Cardiac muscle cell (in vitro differentiated cells and primary cell): ENCODE results near the gene TCEANC. TPM values are rescaled to one million over a fixed set of nuclear protein-coding genes. Genes with fewer than 3 reads are reported as not detected.

Source experiments
- DNase-seq, 2 donors: peaks; one replicate each; pipeline versions ENCODE4 v3.0.0 to v3.0.0-alpha.2; 2010 to 2017; ENCODE audit warnings: low read depth in 1 of 2, low spot score in 1 of 2
- H3K27ac ChIP-seq: fragments of 200-600 bp; sonication (generic); 2 replicates; pipeline ENCODE4 v1.5.1; 2016
- H3K27me3 ChIP-seq: fragments of 200-600 bp; sonication (generic); 2 replicates; pipeline ENCODE4 v1.6.0; 2016; ENCODE audit warnings: control low read depth
- H3K36me3 ChIP-seq: fragments of 200-600 bp; sonication (generic); 2 replicates; pipeline ENCODE4 v1.5.1; 2016; ENCODE audit warnings: control low read depth
- H3K4me1 ChIP-seq: fragments of 200-600 bp; sonication (generic); 2 replicates; pipeline ENCODE4 v1.8.1; 2017; ENCODE audit warnings: low read depth, mild to moderate bottlenecking, mixed run types
- H3K4me3 ChIP-seq: fragments of 200-600 bp; sonication (generic); 2 replicates; pipeline ENCODE4 v1.5.1; 2016; ENCODE audit warnings: mild to moderate bottlenecking
- H3K9me3 ChIP-seq: fragments of 200-600 bp; sonication (generic); 2 replicates; pipeline ENCODE4 v1.5.1; 2017; ENCODE audit warnings: low read depth, mild to moderate bottlenecking, control low read depth
- CTCF ChIP-seq: IDR thresholded peaks from 2 replicates; pipeline ENCODE4 v1.5.1; 2012; ENCODE audit warnings: low read depth, mild to moderate bottlenecking, low read length
- polyA plus RNA-seq: library from polyadenylated mRNA; unstranded; fragments of >200 nt; fragmentation: Nextera tagmentation; extraction: Ambion mirVana; gene quantifications from 2 replicates; pipeline ENCODE4 v1.2.1, GENCODE V29; 2016
- total RNA-seq: library from RNA; depleted of rRNA; stranded (reverse); fragments of >200 nt; gene quantifications from 2 replicates; pipeline ENCODE4 v1.2.3, GENCODE V29; 2016

The TCEANC gene
- total and polyA plus RNA-seq, 2 experiments from 2014 or later: 3.5 to 6.9 TPM

DNA sequence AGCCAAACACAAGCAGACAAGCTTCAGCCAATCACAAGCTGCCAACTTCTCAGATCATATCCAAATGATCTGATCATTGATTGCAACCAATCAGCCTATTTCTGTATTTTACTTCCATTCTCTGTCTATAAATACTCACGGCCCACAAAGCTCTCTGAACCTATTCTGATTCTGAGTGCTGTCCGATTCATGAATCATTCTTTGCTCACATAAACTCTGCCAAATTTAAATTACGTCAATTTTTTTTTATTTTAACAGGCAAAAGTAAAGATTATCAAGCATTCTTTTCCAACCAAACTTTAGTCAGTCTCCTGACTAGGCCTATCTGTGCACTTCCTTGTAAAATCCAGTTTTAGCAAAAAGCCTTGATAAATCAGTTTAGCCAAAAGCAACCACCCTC, 1.8 kb upstream of the TCEANC start:
- H3K4me3 ChIP-seq: no peak overlapping the region
- H3K27ac ChIP-seq: no peak overlapping the region
- TF ChIP-seq CTCF: no peak
- H3K4me1 ChIP-seq: no peaks in the 10 kb centered on the region
- no peak for DNase-seq
- no peaks in the 10 kb centered on the region for H3K9me3 ChIP-seq
- no peaks in the 10 kb centered on the region for H3K27me3 ChIP-seq
- no peaks in the 10 kb centered on the region for H3K36me3 ChIP-seq

- TF ChIP-seq CTCF: no peak
- Histone ChIP-seq H3K36me3 (no peaks in the 10 kb centered on the region), H3K27ac (peak overlapping the region; percentile 17), H3K9me3 (no peaks in the 10 kb centered on the region), H3K27me3 (no peaks in the 10 kb centered on the region), H3K4me1 (no peaks in the 10 kb centered on the region), H3K4me3 (peak overlapping the region; percentile 26)
- DNase-seq: peak in 1 of 2 donors; percentile 86
Observed at GRCh38 chrX:13652287-13652793, 601 bp upstream of the TCEANC start.

DNA sequence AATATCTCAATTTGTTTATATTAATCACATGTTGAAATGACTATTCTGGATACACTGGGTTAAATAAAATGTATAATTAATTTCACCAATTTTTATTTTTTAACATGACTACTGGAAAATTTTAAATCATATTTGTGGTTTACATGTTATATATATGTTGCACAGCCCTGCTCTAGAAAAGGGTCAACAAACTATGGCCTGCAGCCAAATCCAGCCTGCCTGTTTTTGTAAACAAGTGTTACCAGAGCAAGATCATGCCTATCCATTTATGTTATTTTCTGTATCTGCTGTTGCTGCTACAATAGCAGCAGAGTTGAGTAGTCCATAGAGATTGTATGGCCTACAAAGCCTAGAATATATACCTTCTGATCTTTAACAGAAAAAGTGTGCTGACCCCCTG, 1.2 kb downstream of the TCEANC start:
- H3K27ac ChIP-seq: peak overlapping the region; percentile 85

DNA sequence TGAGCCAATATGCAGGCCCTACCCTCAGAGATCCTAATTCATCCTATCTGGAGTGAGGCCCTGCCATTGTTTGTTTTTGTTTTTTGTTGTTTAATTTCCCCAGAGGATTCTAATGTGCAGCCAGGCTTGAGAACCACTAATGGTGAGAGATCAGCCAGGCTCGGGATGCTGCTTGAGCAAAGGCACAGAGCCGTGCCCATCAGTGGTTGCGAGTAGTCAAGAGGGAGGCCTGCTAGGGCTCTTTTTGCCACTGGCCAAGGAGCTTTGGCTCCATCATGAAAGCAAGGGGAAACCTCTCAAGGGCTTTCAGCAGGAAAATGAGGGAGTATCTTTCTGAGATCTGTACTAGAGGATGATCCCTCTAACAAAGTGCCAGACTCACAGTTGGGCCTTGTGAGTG, 2.7 kb downstream of the TCEANC start:
- no peak for DNase-seq
- Histone ChIP-seq H3K4me1 (no peaks in the 10 kb centered on the region), H3K4me3 (no peak overlapping the region), H3K36me3 (no peaks in the 10 kb centered on the region), H3K27me3 (no peaks in the 10 kb centered on the region), H3K9me3 (no peaks in the 10 kb centered on the region), H3K27ac (no peak overlapping the region)
- no peak for TF ChIP-seq CTCF

More for the DNA sequence above, 1.2 kb downstream of the TCEANC start:
- H3K4me1 ChIP-seq: no peaks in the 10 kb centered on the region
- no peaks in the 10 kb centered on the region for H3K27me3 ChIP-seq
- DNase-seq: no peak
- no peaks in the 10 kb centered on the region for H3K9me3 ChIP-seq
- TF ChIP-seq CTCF: no peak
- H3K4me3 ChIP-seq: peak overlapping the region; percentile 47
- H3K36me3 ChIP-seq: no peaks in the 10 kb centered on the region

GRCh38 chrX:13658602-13659001, 5.7 kb downstream of the TCEANC start:
- Histone ChIP-seq H3K27me3 (no peaks in the 10 kb centered on the region), H3K4me3 (no peak overlapping the region), H3K36me3 (no peaks in the 10 kb centered on the region), H3K4me1 (peaks cover 3% of the 10 kb centered on the region), H3K27ac (no peak overlapping the region), H3K9me3 (no peaks in the 10 kb centered on the region)
- peak; percentile 45 for TF ChIP-seq CTCF
- DNase-seq: peak; percentile 68 to 69

DNA sequence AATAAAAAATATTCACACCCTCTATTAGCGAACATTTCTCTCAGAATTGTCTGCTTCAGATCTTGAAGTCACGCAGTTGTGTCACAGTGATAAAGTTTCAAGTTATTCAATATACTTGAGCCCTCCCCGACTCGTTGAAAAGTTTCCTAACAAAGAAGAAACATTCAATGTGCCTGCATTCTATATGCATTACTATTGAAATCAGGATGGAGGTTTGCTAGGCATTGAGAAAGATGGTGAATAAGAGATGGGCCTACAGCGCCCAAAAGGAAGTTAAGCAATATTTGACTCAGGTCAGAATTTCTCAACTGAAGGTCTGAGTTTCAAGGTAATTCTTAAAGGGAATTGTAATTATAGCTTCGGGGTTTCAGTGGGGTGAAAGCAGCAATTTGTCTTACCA, 6.1 kb downstream of the TCEANC start:
- H3K4me3 ChIP-seq: no peak overlapping the region
- no peak overlapping the region for H3K27ac ChIP-seq
- no peaks in the 10 kb centered on the region for H3K9me3 ChIP-seq
- H3K4me1 ChIP-seq: peaks cover 5% of the 10 kb centered on the region
- H3K36me3 ChIP-seq: no peaks in the 10 kb centered on the region
- H3K27me3 ChIP-seq: no peaks in the 10 kb centered on the region
- no peak for TF ChIP-seq CTCF
- peak in 1 of 2 donors; percentile 70 for DNase-seq
